ENCODE measurements around the gene TMEFF1. TPM values are rescaled to one million over a fixed set of nuclear protein-coding genes. Genes with fewer than 3 reads are reported as not detected.

Gene TMEFF1
- total RNA-seq, 1 experiment from 2014 or later = 3.3 TPM

- Histone ChIP-seq H3K4me3 (replicated peaks in 1 of 2; ENCODE audit: low read depth in 1 of 2, low read length in 2 of 2) (no peak overlapping the region), H3K9ac (ENCODE audit: low read length) (no peak overlapping the region), H4K20me1 (ENCODE audit: insufficient read depth) (no peaks in the 10 kb centered on the region), H3K27me3 (ENCODE audit: insufficient read depth, low read length) (no peaks in the 10 kb centered on the region), H3K36me3 (ENCODE audit: control insufficient read depth in 1 of 2, insufficient read depth in 2 of 2, low read length in 2 of 2) (no peaks in the 10 kb centered on the region), H2AFZ (ENCODE audit: low read depth, low read length, poor library complexity, severe bottlenecking) (peak overlapping the region; percentile 87), H3K27ac (ENCODE audit: low read depth, low read length) (no peak overlapping the region), H3K4me2 (ENCODE audit: low read length) (no peak overlapping the region), H3K4me1 (ENCODE audit: control insufficient read depth in 1 of 2, insufficient read depth in 2 of 2, low read length in 2 of 2) (peaks cover 12 to 25% of the 10 kb centered on the region in 2 experiments), H3K9me3 (ENCODE audit: control insufficient read depth in 1 of 2, insufficient read depth in 1 of 2, low read depth in 1 of 2, low read length in 2 of 2) (no peaks in the 10 kb centered on the region), H3K79me2 (ENCODE audit: insufficient read depth, low read length) (no peaks in the 10 kb centered on the region), H3K9me2 (ENCODE audit: insufficient read depth) (no peaks in the 10 kb centered on the region)
- DNase-seq (ENCODE audit: low read depth, low spot score) = no peak
- BruUV-seq (replicated peaks) = no TSS peak
- intact Hi-C loops (cut with micrococcal nuclease) = loop anchor here (5.0 kb wide), 1 partner anchor 797 kb away; the partner anchor contains the start of genes MRPL50 and ZNF189
- RAD21 ChIA-PET (ENCODE audit: low non-redundant PET in 1 of 2, low total read pairs in 2 of 2, uncharacterized antibody in 2 of 2, unreplicated experiment in 2 of 2) = interaction anchor here (0.6 to 2.2 kb wide), 3 partner anchors 214 to 711 kb away, joined by 3 to 16 read pairs (median 7); no protein-coding TSS in a partner anchor
- CTCF ChIA-PET = interaction anchor here (0.8 to 4.9 kb wide), 7 partner anchors 9 to 788 kb away, joined by 3 to 152 read pairs (median 7); no protein-coding TSS in a partner anchor
- ATAC-seq = no peak
- TF ChIP-seq ZFX (IDR thresholded peaks at IDR 0.05) (no peak), JUND (IDR thresholded peaks at IDR 0.05) (no peak), RAD21 (IDR thresholded peaks at IDR 0.05; ENCODE audit: low read depth) (no peak), CBX3 (IDR thresholded peaks at IDR 0.05; ENCODE audit: low read depth) (no peak), FOSL1 (IDR thresholded peaks at IDR 0.05; ENCODE audit: low read depth) (no peak), ELF1 (IDR thresholded peaks at IDR 0.05; ENCODE audit: borderline replicate concordance, low read depth) (no peak), SRF (IDR thresholded peaks at IDR 0.05; ENCODE audit: low read depth) (no peak), ZNF274 (IDR thresholded peaks at IDR 0.05; ENCODE audit: low read depth, low read length) (no peak), MAX (IDR thresholded peaks at IDR 0.05) (no peak; the same call in 1 of the 2 replicates), EZH2 (IDR thresholded peaks at IDR 0.05) (no peak), TCF7L2 (IDR thresholded peaks at IDR 0.05; ENCODE audit: borderline replicate concordance, extremely low read depth, insufficient read depth, insufficient read length) (no peak), CEBPB (IDR thresholded peaks at IDR 0.05; ENCODE audit: low read depth) (no peak)
- TF ChIP-seq, protein P1, sequence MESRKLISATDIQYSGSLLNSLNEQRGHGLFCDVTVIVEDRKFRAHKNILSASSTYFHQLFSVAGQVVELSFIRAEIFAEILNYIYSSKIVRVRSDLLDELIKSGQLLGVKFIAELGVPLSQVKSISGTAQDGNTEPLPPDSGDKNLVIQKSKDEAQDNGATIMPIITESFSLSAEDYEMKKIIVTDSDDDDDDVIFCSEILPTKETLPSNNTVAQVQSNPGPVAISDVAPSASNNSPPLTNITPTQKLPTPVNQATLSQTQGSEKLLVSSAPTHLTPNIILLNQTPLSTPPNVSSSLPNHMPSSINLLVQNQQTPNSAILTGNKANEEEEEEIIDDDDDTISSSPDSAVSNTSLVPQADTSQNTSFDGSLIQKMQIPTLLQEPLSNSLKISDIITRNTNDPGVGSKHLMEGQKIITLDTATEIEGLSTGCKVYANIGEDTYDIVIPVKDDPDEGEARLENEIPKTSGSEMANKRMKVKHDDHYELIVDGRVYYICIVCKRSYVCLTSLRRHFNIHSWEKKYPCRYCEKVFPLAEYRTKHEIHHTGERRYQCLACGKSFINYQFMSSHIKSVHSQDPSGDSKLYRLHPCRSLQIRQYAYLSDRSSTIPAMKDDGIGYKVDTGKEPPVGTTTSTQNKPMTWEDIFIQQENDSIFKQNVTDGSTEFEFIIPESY (IDR thresholded peaks at IDR 0.05; ENCODE audit: extremely low read depth, insufficient replicate concordance, low read length) = no peak
- TF ChIP-seq, protein P2, sequence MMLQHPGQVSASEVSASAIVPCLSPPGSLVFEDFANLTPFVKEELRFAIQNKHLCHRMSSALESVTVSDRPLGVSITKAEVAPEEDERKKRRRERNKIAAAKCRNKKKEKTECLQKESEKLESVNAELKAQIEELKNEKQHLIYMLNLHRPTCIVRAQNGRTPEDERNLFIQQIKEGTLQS (IDR thresholded peaks at IDR 0.05) = no peak
- POLR2A ChIA-PET = no interaction called here
Observed at GRCh38 chr9:100600521-100601079, 127.7 kb downstream of the TMEFF1 start.

Data from HCT116 (cell line).